HepG2 (cell line): ENCODE results near the gene C1orf21.

Experiments used
- AHR ChIP-seq: IDR thresholded peaks from 2 replicates; pipeline ENCODE4 v1.6.1; 2018; ENCODE audit warnings: missing genetic modification reagents, missing compliant biosample characterization
- ELF1 ChIP-seq: sonication (generic); formaldehyde crosslinking; IDR thresholded peaks from 2 replicates; pipeline ENCODE4 v1.4.0; 2020; ENCODE audit warnings: missing genetic modification reagents
- FOXA1 ChIP-seq, 2 experiments: fragments of 450-650 bp in 1 of 2; sonication (generic) in 1 of 2; formaldehyde crosslinking in 1 of 2; IDR thresholded peaks; 2 replicates each; pipeline versions ENCODE4 v1.4.0 to v1.6.1; 2016 to 2020; ENCODE audit warnings: missing genetic modification reagents in 1 of 2
- RFX5 ChIP-seq: IDR thresholded peaks from 2 replicates; pipeline ENCODE4 v1.6.1; 2011; ENCODE audit warnings: low read depth, low read length, improper control_type of control experiment

DNA sequence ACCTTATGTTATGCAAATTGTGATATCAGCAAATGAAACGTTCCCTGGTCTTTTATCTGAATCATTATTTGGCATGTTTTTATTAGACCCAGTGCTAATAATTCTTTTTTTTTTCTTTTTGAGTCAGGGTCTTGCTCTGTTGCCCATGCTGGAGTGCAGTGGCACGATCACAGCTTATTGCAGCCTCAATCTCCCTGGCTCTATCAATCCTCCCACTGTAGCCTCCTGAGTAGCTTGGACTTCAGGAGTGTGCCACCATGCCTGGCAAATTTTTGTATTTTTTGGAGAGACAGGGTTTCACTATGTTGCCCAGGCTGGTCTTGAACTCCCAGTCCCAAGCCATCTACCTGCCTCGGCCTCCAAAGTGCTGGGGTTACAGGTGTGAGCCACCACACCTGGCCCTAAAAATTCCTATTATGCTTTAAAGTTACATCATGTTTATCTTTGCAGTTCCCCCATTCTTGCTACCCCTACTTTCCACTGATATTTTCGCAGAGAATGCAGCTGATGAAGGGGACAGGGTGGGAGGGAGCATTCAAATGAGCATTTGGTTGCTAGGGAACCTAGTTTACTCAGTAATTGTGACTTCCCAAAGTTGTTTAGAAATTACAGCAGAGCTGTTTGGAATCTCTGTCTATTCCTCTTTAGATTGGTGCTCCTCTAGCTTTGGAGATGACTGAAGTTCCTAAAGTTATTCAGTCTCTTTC is 18.4 kb downstream of the C1orf21 start:
- no peak for TF ChIP-seq ELF1 (CRISPR knock-in tag)
- no peak for TF ChIP-seq FOXA1 (IDR thresholded peaks at IDR 0.05)
- TF ChIP-seq FOXA1 (CRISPR knock-in tag; IDR thresholded peaks at IDR 0.05), result no peak
- TF ChIP-seq AHR (CRISPR knock-in tag), result no peak
- TF ChIP-seq RFX5, result no peak
